HG03196 (cell line): ENCODE results near the gene ATP6V0E1.
"Not testable (repeated sequence)": the region's sequence is repeated elsewhere in the genome, so short reads cannot be mapped to it uniquely, and the experiment has no call there.

ENCODE experiments used
- ATAC-seq: cut with Tn5 transposase; IDR thresholded peaks from one replicate; pipeline ENCODE4 v1.9.1; 2021; ENCODE audit not compliant: unreplicated experiment

Gene ATP6V0E1

DNA sequence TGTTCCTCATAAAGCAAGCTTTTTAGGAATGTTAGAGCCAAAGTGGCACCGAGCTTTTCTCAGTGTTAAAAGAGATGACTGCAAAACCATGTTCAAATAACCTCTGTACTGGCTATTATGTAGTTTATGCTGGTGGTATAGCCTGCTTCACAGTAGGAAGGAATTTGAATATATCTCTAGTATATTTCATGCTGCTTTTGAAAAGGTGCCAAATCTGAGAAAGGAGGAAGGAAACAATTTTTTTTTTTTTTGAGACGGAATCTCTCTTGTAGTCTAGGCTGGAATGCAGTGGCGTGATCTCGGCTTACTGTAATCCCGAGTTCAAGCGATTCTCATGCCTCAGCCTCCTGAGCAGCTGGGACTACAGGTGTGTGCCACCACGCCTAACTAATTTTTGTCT, 86.1 kb downstream of the ATP6V0E1 start:
- no peak for ATAC-seq

GRCh38 chr5:173075137-173075843, 91.7 kb downstream of the ATP6V0E1 start:
- ATAC-seq = no peak

GRCh38 chr5:173075970-173076369, 92.4 kb downstream of the ATP6V0E1 start:
- ATAC-seq = no peak

DNA sequence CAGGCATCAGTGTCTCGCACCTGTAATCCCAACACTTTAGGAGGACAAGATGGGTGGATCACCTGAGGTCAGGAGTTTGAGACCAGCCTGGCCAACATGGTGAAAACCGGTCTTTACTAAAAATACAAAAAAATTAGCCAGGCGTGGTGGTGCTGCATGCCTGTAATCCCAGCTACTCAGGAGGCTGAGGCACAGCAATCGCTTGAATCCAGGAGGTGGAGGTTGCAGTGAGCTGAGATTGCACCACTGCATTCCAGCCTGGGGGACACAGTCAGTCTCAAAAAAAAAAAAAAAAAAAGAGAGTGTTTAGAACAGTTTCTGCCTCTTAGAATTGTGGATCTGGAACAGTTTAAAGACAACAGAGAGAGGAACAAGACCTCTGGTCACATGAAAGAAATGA, 92.9 kb downstream of the ATP6V0E1 start:
- ATAC-seq = not testable (repeated sequence)

- no peak for ATAC-seq
These were observed 95.3 kb downstream of the ATP6V0E1 start for GRCh38 chr5:173078878-173079277.
